NCI-H1048 (cell line): ENCODE results near the gene TBCEL.
"Not testable (repeated sequence)": the region's sequence is repeated elsewhere in the genome, so short reads cannot be mapped to it uniquely, and the experiment has no call there.

Source experiments
- DNase-seq: peaks from one replicate; lab custom pipeline; 2025; lab: John Stamatoyannopoulos, UW

TBCEL gene

GRCh38 chr11:121106812-121107211 is 82.9 kb downstream of the TBCEL start:
- no peak for DNase-seq

- DNase-seq: no peak
Measured at GRCh38 chr11:121108413-121108812, 84.5 kb downstream of the TBCEL start.

- DNase-seq: no peak
Measured at GRCh38 chr11:121109471-121109870, 85.6 kb downstream of the TBCEL start.

GRCh38 chr11:121109916-121110586 is 86.1 kb downstream of the TBCEL start:
- DNase-seq: no peak

- DNase-seq: no peak
Measured at GRCh38 chr11:121110871-121111724, 87.2 kb downstream of the TBCEL start.

- no peak for DNase-seq
Measured at GRCh38 chr11:121112498-121113455, 88.9 kb downstream of the TBCEL start.

- no peak for DNase-seq
Measured at GRCh38 chr11:121113611-121114010, 89.7 kb downstream of the TBCEL start.

GRCh38 chr11:121115024-121115423 is 91.1 kb downstream of the TBCEL start:
- not testable (repeated sequence) for DNase-seq

- no peak for DNase-seq
Measured at GRCh38 chr11:121117788-121118187, 93.9 kb downstream of the TBCEL start.

GRCh38 chr11:121119440-121119839 is 95.5 kb downstream of the TBCEL start:
- no peak for DNase-seq

GRCh38 chr11:121122328-121122727 is 98.4 kb downstream of the TBCEL start:
- no peak for DNase-seq

- DNase-seq: no peak
Measured at GRCh38 chr11:121123496-121124069, 99.7 kb downstream of the TBCEL start.

- no peak for DNase-seq
Measured at GRCh38 chr11:121127809-121128208, 103.9 kb downstream of the TBCEL start.

GRCh38 chr11:121129362-121130340 is 105.7 kb downstream of the TBCEL start:
- no peak for DNase-seq

- no peak for DNase-seq
Measured at GRCh38 chr11:121131656-121132055, 107.8 kb downstream of the TBCEL start.

GRCh38 chr11:121132211-121132976 is 108.5 kb downstream of the TBCEL start:
- DNase-seq: no peak

- no peak for DNase-seq
Measured at GRCh38 chr11:121134741-121135312, 110.9 kb downstream of the TBCEL start.

- no peak for DNase-seq
Measured at GRCh38 chr11:121137005-121137404, 113.1 kb downstream of the TBCEL start.

GRCh38 chr11:121138259-121138658 is 114.4 kb downstream of the TBCEL start:
- DNase-seq: no peak
